OCI-LY7 (cell line): ENCODE data around the gene LRP1B. TPM values are rescaled to one million over a fixed set of nuclear protein-coding genes. Genes with fewer than 3 reads are reported as not detected.

ENCODE experiments used
- BruUV-seq: library from RNA; stranded (reverse); fragments of 400-500 nt; replicated peaks from 2 replicates; lab custom pipeline; 2021; lab: Mats Ljungman, UMichigan
- CTCF ChIA-PET: fragments of 300-600 bp; sonication (Branson Sonifier 250); formaldehyde crosslinking; loops from one replicate; lab custom pipeline; 2022; ENCODE audit warnings: antibody characterized with exemption; ENCODE audit not compliant: unreplicated experiment; lab: Charles Lee
- POLR2A ChIA-PET: fragments of 300-600 bp; sonication (Branson Sonifier 250); formaldehyde crosslinking; loops from one replicate; lab custom pipeline; 2022; ENCODE audit warnings: antibody characterized with exemption; lab: Charles Lee
- DNase-seq: peaks from one replicate; pipeline ENCODE4 v3.0.0-alpha.2; 2015; ENCODE audit warnings: low spot score
- H2AFZ ChIP-seq: fragments of 200-600 bp; sonication (generic), shearing (Covaris generic); 2 replicates; pipeline ENCODE4 v1.6.1; 2014; ENCODE audit warnings: mild to moderate bottlenecking, antibody characterized with exemption, low read length, moderate library complexity
- H3K27ac ChIP-seq: fragments of 200-600 bp; sonication (generic); 2 replicates; pipeline ENCODE4 v1.5.1; 2014; ENCODE audit warnings: mixed run types, low read depth, mild to moderate bottlenecking, moderate library complexity, low read length, inconsistent platforms; ENCODE audit not compliant: poor library complexity, severe bottlenecking
- H3K36me3 ChIP-seq: fragments of 200-600 bp; sonication (generic); 2 replicates; pipeline ENCODE4 v1.6.1; 2014; ENCODE audit warnings: mild to moderate bottlenecking, antibody characterized with exemption, low read length, moderate library complexity, mixed read lengths; ENCODE audit not compliant: insufficient read depth
- H3K4me1 ChIP-seq: fragments of 200-600 bp; sonication (generic); 2 replicates; pipeline ENCODE4 v1.5.1; 2014; ENCODE audit warnings: mild to moderate bottlenecking, low read length; ENCODE audit not compliant: insufficient read depth, poor library complexity, severe bottlenecking
- H3K4me2 ChIP-seq: fragments of 200-600 bp; sonication (generic); 2 replicates; pipeline ENCODE4 v1.6.1; 2014; ENCODE audit warnings: mild to moderate bottlenecking, low read length
- H3K4me3 ChIP-seq: fragments of 200-600 bp; sonication (generic); 2 replicates; pipeline ENCODE4 v1.5.1; 2014; ENCODE audit warnings: mild to moderate bottlenecking, low read depth, low read length; ENCODE audit not compliant: poor library complexity, severe bottlenecking
- H3K79me2 ChIP-seq: fragments of 200-600 bp; sonication (generic); 2 replicates; pipeline ENCODE4 v1.6.1; 2016; ENCODE audit warnings: low read depth, mild to moderate bottlenecking, low read length, moderate library complexity, mixed read lengths; ENCODE audit not compliant: insufficient read depth
- H3K9me2 ChIP-seq: fragments of 200-600 bp; sonication (generic); 2 replicates; pipeline ENCODE4 v1.6.1; 2016; ENCODE audit warnings: mild to moderate bottlenecking, low read length, mixed read lengths; ENCODE audit not compliant: insufficient read depth
- H3K9me3 ChIP-seq: fragments of 200-600 bp; sonication (generic); 2 replicates; pipeline ENCODE4 v1.6.1; 2014; ENCODE audit warnings: mild to moderate bottlenecking, mixed run types, low read length, mixed read lengths
- H4K20me1 ChIP-seq: fragments of 200-600 bp; sonication (generic); 2 replicates; pipeline ENCODE4 v1.6.1; 2014; ENCODE audit warnings: mild to moderate bottlenecking, antibody characterized with exemption, low read length, moderate library complexity, mixed read lengths; ENCODE audit not compliant: insufficient read depth
- CTCF ChIP-seq: fragments of 200-600 bp; sonication (generic); conservative IDR thresholded peaks from 2 replicates; pipeline ENCODE4 v1.5.1; 2014; ENCODE audit warnings: mild to moderate bottlenecking, antibody characterized with exemption, low read length, moderate library complexity, mixed read lengths
- EZH2phosphoT487 ChIP-seq: fragments of 200-600 bp; sonication (generic); IDR thresholded peaks from 2 replicates; pipeline ENCODE4 v1.6.1; 2018; ENCODE audit warnings: low read depth, borderline replicate concordance, mild to moderate bottlenecking, mixed run types, antibody characterized with exemption, low read length, moderate library complexity, mixed read lengths
- intact Hi-C: fragments of 100-400 bp; cut with micrococcal nuclease; formaldehyde crosslinking; loops from one replicate; pipeline ENCODE4 v1.10.0; 2022; ENCODE audit not compliant: unreplicated experiment
- total RNA-seq, 2 experiments: library from RNA; depleted of rRNA in 1 of 2; stranded (reverse); fragments of >200 nt in 1 of 2; shearing (Covaris generic) in 1 of 2; gene quantifications; 2 replicates each; pipeline ENCODE4 v1.2.3, GENCODE V29; 2014 to 2022

LRP1B gene
- total RNA-seq, 2 experiments from 2014 or later: not detected

GRCh38 chr2:141767691-141768090 lies 363.1 kb downstream of the LRP1B start:
- ChIA-PET CTCF (no interaction called here), POLR2A (no interaction called here)
- no peak overlapping the region for H3K4me2 ChIP-seq
- H3K4me1 ChIP-seq: no peaks in the 10 kb centered on the region
- no peak for DNase-seq
- no peaks in the 10 kb centered on the region for H3K79me2 ChIP-seq
- no peaks in the 10 kb centered on the region for H3K9me3 ChIP-seq
- H2AFZ ChIP-seq: no peak overlapping the region
- no peaks in the 10 kb centered on the region for H3K9me2 ChIP-seq
- no peak overlapping the region for H3K4me3 ChIP-seq
- H4K20me1 ChIP-seq: no peaks in the 10 kb centered on the region
- BruUV-seq: no TSS peak
- no peak overlapping the region for H3K27ac ChIP-seq
- TF ChIP-seq CTCF (no peak), EZH2phosphoT487 (no peak)
- H3K36me3 ChIP-seq: no peaks in the 10 kb centered on the region
- intact Hi-C loops: no loop called here

GRCh38 chr2:141767051-141767450 lies 363.8 kb downstream of the LRP1B start:
- no peaks in the 10 kb centered on the region for H3K9me2 ChIP-seq
- H3K4me3 ChIP-seq: no peak overlapping the region
- ChIA-PET CTCF (no interaction called here), POLR2A (interaction anchor here (0.7 kb wide), 1 partner anchor 472 kb away, joined by 3 read pairs; no protein-coding TSS in a partner anchor)
- no peak for TF ChIP-seq CTCF
- no peak for TF ChIP-seq EZH2phosphoT487
- no peaks in the 10 kb centered on the region for H3K9me3 ChIP-seq
- H2AFZ ChIP-seq: no peak overlapping the region
- intact Hi-C loops: no loop called here
- H3K36me3 ChIP-seq: no peaks in the 10 kb centered on the region
- no peak overlapping the region for H3K27ac ChIP-seq
- H3K4me2 ChIP-seq: no peak overlapping the region
- H3K4me1 ChIP-seq: no peaks in the 10 kb centered on the region
- H3K79me2 ChIP-seq: no peaks in the 10 kb centered on the region
- DNase-seq: no peak
- no peaks in the 10 kb centered on the region for H4K20me1 ChIP-seq
- BruUV-seq: no TSS peak

GRCh38 chr2:141766225-141766624 lies 364.6 kb downstream of the LRP1B start:
- no peaks in the 10 kb centered on the region for H3K9me3 ChIP-seq
- TF ChIP-seq CTCF: no peak
- H3K9me2 ChIP-seq: no peaks in the 10 kb centered on the region
- H3K36me3 ChIP-seq: no peaks in the 10 kb centered on the region
- no TSS peak for BruUV-seq
- intact Hi-C loops: no loop called here
- no peak overlapping the region for H2AFZ ChIP-seq
- no peaks in the 10 kb centered on the region for H4K20me1 ChIP-seq
- H3K27ac ChIP-seq: no peak overlapping the region
- H3K4me3 ChIP-seq: no peak overlapping the region
- ChIA-PET CTCF (no interaction called here), POLR2A (interaction anchor here (1.2 to 2.5 kb wide), 2 partner anchors 9 to 10 kb away, joined by 3 to 6 read pairs; no protein-coding TSS in a partner anchor)
- no peaks in the 10 kb centered on the region for H3K79me2 ChIP-seq
- DNase-seq: no peak
- no peak overlapping the region for H3K4me2 ChIP-seq
- no peaks in the 10 kb centered on the region for H3K4me1 ChIP-seq
